HG03520 (cell line): Measurements from ENCODE around the gene KIAA1143.
A peak's percentile ranks its signal among the peaks of the same experiment; 100 is the strongest.

Experiments used
- ATAC-seq: cut with Tn5 transposase; IDR thresholded peaks from one replicate; pipeline ENCODE4 v1.9.1; 2021; ENCODE audit warnings: mild to moderate bottlenecking, moderate library complexity; ENCODE audit not compliant: unreplicated experiment

Gene KIAA1143

DNA sequence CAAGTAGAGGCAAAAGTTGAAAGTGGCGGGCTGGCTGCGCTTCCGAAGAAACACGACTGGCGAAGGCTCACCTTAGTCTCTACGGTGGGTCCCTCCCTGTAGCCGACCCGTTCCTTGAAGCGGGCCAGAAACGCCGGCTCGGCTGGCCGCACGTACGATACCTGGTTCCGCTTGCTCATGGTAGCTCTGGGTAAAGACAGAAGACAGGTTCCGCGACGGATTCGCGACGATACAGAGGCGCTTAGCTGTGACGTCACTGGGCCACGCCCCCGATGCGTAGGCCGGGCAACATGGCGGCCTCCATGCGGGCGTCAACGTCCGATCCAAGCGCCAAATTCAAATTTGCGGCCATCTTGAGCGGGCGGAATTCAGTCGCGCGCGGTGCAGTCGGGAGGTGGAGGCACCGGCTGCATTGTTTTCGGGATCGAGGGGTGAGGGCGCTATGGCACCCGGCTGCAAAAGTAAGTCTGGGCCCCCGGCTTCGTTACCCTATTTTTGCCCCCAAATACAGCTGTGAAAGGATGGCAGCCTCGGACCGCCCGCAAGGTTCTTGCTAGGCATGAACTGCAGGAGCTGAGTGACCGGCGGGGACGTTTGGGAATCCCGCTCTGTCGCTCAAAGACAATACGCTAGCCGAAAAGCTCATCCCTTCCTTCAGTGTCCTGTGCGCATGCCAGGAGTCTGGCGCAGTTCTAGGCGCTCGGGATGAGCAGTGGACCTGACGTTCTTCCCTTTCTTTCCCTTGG, at the start of gene KIAA1143, which contains the start of gene KIF15:
Gene KIAA1143 (minus strand): TSS at position 196 of the 746 bp plus-strand sequence. CDS start 17 bp downstream, at position 179.
Gene KIF15 (plus strand): TSS at position 371 of the 746 bp plus-strand sequence. CDS start 72 bp downstream, at position 443.
- peak; percentile 79 for ATAC-seq

DNA sequence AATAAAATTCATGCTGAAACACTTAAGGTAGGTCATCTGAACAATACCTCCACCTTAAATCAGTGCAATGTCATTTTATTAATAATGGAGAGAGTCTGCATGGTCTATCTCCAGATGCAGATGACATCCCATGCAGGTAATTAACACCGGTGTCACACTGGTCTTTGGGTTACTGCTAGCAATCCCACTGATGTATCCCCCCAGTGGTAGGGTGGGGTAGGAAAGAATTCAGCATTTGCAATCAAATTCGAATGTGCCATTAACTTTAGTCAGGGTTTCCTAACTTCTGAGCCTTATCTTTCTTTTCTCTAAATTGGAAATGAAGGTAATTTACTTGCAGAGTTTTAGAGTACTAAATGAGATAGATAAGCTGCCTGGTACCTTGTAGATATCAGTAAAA, 44.5 kb upstream of the KIAA1143 start:
- ATAC-seq = no peak

DNA sequence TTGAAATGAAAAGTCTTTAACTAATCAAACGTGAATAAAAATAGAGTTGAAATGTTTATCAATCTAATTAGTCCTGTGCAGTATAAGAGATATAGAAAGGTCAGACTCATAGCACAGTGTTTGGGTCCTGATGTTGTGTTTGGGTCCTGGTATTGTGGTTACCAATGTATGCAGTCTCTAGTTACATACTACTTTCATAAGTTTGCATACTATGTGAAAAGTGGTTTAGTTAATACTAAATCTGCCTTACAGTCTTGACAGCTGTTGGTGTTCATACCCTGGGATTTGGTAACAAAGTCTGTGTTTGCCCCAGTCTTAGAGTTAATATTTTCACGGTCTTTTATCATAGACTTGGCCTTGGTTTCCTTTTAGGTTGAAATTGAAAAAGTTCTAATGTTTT, 41.9 kb upstream of the KIAA1143 start:
- no peak for ATAC-seq

DNA sequence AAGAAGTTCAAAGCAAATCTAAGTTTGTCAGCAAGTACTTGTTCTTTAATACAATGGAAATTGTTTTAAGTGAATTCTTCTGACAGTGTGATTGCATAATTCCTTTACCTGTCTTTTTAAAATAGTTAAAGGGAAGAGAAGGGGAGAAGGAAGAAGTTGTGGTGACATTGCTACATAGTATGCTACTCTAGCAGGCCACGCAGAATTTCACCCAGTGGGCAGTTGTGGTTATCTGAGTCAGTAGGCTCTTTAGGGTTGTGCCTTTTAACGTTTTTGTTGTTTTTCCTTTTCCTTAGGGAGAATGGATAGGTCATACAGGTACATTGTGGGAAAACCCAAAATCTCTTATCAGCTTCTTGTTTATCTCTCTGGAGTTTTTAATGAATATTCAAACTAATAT, 40.6 kb upstream of the KIAA1143 start:
- ATAC-seq = no peak

DNA sequence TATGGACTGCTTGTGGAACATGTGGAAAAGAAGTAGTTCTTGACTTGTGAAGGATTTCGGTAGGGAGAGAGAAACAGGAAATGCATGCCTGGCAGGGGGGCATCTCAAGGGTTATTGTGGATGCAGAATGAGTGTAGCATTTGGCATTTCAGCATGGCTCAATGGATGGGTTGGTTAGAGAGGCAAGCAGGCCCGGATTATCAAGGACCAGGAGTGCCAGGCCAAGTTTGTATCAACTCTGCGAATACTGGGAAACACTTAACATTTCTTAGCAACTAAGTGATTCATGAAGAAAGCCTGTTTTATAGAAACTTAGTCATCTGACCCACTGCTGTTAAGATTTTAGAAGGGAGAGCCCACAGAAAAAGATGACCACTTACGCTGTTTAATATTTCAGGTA, 33.8 kb upstream of the KIAA1143 start:
- no peak for ATAC-seq

DNA sequence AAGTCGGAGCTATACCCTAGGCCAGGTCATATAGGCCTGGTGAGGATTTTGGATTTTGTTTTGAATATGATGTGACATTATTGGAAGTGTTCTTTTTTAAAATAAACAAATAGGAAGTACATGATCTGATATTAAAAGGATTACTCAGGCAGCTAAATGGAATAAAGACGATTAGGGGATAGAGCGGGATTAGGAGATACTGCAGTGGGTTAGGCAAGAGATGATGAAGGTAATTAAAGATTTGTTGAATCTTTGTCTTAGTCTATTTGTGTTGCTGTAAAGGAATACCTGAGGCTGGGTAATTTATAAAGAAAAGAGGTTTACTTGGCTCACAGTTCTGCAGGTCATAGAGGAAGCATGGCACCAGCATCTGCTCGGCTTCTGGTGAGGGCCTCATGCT, 21.5 kb upstream of the KIAA1143 start:
- no peak for ATAC-seq

DNA sequence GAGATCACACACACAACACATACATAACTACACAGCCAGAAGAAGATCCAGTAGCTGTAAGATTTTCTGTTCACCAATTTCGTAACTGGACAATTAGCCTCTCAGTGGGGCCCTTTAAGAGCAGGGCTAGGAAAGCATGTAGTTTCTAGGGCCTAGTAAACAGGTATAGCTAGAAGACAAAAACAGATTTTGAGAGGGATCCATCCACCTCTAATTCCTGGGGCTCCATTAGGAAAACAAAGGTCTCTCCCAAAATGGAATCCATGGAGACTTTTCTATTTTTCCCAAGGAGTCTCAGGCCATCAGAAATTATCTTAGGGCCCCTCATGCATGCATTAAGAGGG, 10.7 kb upstream of the KIAA1143 start:
- ATAC-seq = no peak

DNA sequence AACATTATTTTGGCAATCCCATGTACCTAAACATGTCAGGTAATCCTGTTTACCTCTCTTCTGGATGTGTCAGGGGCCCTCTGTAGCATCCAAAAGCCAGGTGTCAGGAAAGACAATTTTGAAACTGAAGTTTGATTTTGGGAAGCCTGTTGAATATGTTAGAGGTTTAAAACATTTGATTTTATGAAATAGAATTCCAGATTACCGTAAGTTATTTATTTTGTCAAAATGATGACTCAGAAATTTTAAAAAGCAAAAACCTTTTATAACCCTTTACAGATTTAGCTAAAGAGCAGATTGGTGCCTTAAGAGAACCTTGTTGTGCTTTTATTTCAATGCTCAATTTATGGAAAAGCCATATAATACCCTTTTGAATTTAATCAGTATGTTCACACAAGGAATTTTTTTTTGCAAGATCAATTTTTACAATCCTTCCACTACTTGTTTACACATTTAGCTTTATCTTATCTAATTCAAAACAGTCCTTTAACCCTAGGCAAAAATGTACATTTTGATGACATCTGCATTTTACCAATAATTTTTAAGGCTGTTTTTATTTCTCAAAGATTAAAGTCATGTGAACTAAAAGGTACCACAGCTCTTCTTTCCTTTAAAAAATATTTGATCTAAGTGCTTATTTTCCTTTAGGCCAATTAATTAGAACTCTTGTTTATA, 10.1 kb upstream of the KIAA1143 start:
- ATAC-seq = no peak

DNA sequence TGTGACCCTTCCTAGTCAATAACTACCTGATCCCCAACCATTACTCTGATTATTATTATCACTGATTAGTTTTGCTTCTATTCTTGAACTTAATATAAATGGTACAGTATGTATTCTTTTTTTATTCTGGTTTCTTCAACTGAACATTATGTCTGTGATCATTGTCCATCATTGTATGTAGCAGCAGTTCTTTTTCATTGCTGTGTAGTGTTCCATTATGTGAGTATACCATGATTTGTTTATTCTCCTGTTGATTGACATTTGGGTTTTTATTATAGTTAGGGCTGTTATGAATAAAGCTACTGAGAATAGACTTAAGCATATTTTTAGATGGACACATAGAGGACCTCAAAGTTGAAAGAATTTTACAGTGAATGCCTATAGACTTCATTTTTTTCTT, 2.8 kb upstream of the KIAA1143 start:
- ATAC-seq = no peak

DNA sequence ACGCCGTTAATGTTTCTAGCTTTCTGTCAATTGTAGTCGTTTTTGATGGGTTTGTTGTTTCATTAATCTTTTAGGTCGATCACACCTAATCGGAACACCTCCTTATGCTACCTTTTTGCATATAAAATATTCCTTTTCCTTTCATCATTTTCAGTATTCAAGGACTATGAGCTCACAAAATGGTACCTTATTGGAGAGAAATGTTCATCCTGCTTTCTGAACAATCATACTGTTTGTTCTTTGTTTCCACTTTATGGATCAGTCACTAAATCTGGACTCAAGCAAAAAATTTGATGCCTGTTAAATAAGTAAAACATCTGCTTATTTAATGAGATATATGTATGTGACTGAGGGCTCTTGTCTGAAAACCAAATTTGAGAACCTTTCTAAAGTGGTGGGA, 1.3 kb upstream of the KIAA1143 start:
- no peak for ATAC-seq

DNA sequence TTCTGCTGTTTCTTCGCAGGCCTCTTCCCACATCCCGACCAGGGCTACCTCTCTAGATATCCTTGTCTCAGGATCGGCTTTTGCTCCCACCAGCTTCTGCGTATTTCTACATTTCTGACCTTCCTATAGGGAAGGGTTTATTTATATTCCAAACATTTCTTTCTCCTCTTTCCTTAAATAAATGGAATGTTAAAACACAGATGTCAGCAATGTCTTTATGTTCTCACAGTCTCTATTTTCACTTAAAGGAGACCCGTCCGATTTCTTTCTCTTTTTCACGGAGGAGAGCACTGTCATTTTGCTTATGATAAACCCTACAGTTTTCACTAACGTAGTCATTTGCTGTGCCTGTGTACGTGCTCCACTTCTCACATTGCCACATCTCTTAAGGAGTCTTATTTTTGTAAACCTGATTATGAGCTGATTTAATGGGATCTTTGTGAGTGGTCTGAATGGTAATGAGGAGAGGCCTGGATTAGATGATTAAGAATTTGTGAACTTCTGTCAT, 805 bp upstream of the KIAA1143 start:
- ATAC-seq = no peak

DNA sequence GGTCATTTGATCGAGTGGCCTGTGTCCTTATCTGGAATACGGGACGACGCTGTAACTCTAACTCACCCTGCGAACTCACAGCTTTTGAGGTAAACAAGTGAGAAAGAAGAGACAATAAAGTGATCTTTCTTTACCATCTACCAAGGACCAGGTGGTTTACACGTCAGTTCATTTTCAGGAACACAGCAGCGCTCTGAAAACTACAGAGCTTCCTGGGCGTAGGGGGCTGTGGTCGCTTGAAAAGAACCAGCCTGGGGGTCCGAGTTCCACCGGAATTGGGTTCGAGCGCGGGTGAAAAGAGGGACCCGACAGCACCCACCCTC, 357 bp downstream of the KIAA1143 start:
- ATAC-seq = peak; percentile 7

DNA sequence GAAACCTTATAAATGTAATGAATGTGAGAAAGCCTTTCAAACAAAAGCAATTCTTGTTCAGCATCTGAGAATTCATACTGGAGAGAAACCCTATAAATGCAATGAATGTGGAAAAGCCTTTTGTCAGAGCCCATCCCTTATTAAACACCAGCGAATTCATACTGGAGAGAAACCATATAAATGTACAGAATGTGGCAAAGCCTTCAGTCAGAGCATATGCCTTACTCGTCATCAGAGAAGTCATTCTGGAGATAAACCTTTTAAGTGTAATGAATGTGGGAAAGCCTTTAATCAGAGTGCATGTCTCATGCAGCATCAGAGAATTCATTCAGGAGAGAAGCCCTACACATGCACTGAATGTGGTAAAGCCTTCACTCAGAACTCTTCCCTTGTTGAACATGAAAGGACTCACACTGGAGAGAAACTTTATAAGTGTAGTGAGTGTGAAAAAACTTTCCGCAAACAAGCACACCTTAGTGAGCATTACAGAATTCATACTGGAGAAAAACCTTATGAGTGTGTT, 26.7 kb downstream of the KIAA1143 start:
- ATAC-seq = no peak

DNA sequence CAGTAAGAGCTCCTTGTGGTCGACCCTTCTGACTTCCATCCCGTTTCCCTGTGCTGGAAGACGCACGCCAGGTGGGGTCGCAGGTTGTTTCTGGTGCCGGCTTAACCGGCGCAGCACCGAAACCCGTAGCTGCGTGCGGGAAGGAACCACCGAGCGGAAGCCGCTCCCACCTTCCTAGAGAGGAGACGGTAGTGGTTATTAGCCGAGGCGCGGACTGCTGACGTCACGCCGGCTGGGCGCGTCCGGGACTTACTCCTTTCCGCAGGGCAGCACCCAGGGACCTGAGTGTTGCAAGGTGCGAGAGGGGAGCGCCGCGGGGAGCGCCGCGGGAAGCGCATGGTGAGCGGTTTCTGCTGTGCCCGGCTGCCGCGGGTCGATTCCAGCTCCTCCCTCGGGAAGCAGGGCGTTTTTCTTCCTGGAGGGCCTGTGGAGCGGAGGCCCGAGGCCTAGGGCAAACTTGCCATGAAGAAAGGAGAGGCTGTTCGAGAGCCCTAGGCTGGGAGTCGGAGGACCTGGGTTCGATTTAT, 32.0 kb downstream of the KIAA1143 start, which contains the start of gene ZNF501:
Gene ZNF501 (plus strand): TSS at position 252 of the 527 bp plus-strand sequence. CDS start 4,787 bp downstream, outside the sequence.
- ATAC-seq = peak; percentile 64

DNA sequence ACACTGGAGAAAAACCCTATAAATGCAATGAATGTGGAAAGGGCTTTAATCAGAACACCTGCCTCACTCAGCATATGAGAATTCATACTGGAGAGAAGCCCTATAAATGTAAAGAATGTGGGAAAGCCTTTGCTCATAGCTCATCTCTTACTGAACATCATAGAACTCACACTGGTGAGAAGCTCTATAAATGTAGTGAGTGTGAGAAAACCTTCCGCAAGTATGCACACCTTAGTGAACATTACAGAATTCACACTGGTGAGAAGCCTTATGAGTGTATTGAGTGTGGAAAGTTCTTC, 39.4 kb downstream of the KIAA1143 start:
- no peak for ATAC-seq

DNA sequence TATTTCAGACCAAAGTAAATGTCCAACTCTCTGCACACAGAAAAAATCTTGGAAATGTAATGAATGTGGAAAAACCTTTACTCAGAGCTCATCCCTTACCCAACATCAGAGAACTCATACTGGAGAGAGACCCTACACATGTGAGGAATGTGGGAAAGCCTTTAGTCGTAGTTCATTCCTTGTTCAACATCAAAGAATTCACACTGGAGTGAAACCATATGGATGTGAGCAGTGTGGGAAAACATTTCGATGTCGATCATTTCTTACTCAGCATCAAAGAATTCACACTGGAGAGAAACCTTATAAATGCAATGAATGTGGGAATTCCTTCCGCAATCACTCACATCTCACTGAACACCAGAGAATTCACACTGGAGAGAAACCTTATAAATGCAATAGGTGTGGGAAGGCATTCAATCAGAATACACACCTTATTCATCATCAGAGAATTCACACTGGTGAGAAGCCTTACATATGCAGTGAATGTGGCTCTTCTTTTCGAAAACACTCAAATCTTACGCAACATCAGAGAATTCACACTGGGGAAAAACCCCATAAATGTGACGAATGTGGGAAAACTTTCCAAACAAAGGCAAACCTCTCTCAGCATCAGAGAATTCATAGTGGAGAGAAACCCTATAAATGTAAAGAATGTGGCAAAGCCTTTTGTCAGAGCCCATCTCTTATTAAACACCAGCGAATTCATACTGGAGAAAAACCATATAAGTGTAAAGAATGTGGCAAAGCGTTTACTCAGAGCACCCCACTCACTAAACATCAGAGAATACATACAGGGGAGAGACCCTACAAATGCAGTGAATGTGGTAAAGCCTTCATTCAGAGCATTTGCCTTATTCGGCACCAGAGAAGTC, 40.0 kb downstream of the KIAA1143 start:
- ATAC-seq = no peak

DNA sequence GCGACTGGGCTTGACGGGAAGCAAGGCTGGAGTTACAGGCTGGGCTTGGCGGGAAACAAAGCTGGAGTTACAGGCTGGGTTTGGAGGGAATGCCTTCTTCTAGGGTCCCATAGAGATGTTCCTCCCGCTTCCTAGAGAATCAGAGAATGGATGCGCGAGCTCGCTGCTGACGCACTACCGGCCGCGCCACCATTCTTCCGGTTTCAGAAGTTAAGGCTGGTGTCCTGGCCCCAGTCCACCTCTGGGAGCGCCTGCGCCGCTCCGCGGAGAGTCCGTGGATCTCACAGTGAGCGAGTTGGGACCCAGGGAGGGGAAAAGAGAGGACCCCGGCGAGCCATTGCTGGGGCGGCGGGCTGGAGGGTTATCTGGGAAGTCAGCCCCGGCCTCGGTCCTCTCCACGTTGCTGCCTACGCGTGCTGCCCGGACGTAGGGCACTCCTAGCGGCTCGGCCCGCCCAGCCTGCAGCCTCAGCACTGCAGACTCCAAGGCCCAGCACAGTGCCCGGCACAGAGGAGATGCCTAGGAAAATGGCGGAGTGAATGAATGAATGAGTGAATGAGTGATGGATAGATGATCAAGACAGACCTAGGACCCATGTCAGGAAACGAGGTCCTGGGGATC, 48.9 kb downstream of the KIAA1143 start, which contains the start of gene ZNF502:
Gene ZNF502 (plus strand): TSS at position 206 of the 621 bp plus-strand sequence. CDS start 7,602 bp downstream, outside the sequence.
- no peak for ATAC-seq
